ENCODE data around the gene VPS52.
"Not testable (repeated sequence)": the region's sequence is repeated elsewhere in the genome, so short reads cannot be mapped to it uniquely, and the experiment has no call there.

Gene VPS52

DNA sequence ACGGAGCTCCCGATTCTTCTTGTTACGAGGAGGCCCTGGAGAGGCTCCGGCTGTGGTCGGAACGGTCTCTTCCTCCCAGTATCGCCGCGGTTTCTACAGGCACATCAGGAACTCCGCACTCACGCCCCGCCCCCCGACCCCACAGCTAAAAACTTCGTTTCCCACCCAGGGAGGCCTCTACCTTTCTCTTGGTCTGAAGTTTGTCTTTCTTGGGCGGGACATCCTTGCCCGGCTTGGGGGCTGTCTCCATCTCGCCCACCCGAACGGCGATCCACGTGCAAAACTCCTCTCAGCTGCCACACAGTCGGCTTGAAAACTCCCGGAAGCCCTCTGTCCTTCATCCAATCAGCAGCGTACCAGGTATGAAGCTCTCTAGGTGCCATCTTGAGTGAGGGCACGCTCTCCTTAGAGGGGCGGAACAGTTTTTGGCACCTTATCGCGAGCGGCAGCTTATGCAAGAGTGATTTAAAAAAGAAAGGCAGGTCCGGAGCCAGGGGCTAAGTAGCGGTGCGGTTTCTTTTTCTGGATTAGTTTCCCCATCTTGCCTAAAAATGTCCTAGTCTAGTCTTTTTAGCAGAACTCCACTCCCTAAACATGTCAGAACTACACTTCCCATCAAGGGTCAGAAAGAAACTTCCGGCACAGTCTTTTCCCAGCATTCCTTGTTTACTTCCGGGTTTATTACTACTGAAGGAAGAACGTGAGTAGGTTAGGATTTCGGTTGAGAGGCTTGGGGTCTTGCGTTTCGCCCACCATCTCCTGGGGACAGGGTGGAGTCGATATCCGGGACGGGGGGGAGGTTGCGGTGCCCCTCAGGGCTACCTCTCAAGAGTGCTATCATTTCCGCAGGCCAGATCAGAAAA, 17.5 kb upstream of the VPS52 start, which contains the start of the genes PFDN6 and WDR46:
TSS of gene PFDN6 (plus strand) at position 681 of the 863 bp plus-strand sequence. CDS start 256 bp downstream, outside the sequence.
TSS of gene WDR46 (minus strand) at position 319 of the 863 bp plus-strand sequence. CDS start at position 250, 69 bp downstream.
- H3K36me3 ChIP-seq (ENCODE audit: control insufficient read depth in 1 of 2, insufficient read depth in 2 of 2, low read length in 2 of 2) = peaks cover 22 to 59% of the 10 kb centered on the region in 2 donors
- H3K4me3 ChIP-seq (ENCODE audit: low read depth in 1 of 2, low read length in 2 of 2) = peak within 1 kb of the TSS; percentile 97 to 99
- no peaks in the 10 kb centered on the region for H3K27me3 ChIP-seq (ENCODE audit: low read depth, low read length)
- peaks cover 14 to 23% of the 10 kb centered on the region in 2 donors for H3K4me1 ChIP-seq (ENCODE audit: control insufficient read depth in 1 of 2, insufficient read depth in 2 of 2, low read length in 2 of 2)
- no peaks in the 10 kb centered on the region for H3K9me3 ChIP-seq (ENCODE audit: control insufficient read depth in 1 of 2, low read length in 2 of 2)
- H3K27ac ChIP-seq (ENCODE audit: low read length) = peak within 1 kb of the TSS; percentile 92

DNA sequence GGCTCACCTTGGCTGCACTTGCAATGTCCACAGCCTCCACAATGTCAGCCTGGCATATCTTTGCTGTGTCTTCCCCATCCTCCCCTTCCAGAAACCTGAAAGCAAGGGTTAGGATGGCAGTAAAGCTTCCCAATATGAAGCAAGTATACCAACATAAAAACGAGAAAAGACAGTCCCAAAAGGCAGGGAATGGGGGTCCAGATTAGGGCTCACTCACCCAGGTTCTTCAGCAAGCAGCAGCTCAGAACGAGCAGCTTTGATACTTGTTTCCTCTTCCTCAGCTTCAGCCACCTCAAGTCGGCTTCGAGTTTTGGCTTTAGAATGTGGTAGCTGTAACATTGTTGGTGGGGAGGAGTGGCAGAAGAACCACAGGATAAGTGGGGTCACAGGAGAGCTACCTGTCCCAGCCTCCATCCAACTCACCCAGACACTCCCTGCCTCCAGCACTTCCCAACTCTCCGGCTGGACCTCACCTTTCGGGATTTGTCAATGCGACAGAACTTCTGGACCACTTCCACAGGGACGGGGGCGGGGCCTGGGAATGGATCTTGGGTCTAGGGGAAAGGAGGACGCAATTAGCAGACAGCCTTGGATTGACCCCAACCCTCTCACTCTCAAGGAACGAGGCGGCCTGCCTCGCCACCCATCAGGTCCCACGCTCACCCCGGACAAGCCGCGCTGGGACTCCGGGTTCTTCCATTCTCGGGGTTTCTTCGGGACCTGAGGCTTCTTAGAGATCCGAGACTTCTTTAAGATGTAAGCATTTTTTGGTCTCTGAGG, 16.7 kb upstream of the VPS52 start:
- Histone ChIP-seq H3K4me3 (ENCODE audit: low read depth in 1 of 2, low read length in 2 of 2) (peak overlapping the region; percentile 97 to 99), H3K4me1 (ENCODE audit: control insufficient read depth in 1 of 2, insufficient read depth in 2 of 2, low read length in 2 of 2) (peaks cover 14 to 23% of the 10 kb centered on the region in 2 donors), H3K36me3 (ENCODE audit: control insufficient read depth in 1 of 2, insufficient read depth in 2 of 2, low read length in 2 of 2) (peaks cover 19 to 57% of the 10 kb centered on the region in 2 donors), H3K27me3 (ENCODE audit: low read depth, low read length) (no peaks in the 10 kb centered on the region), H3K27ac (ENCODE audit: low read length) (peak overlapping the region; percentile 92), H3K9me3 (ENCODE audit: control insufficient read depth in 1 of 2, low read length in 2 of 2) (no peaks in the 10 kb centered on the region)

DNA sequence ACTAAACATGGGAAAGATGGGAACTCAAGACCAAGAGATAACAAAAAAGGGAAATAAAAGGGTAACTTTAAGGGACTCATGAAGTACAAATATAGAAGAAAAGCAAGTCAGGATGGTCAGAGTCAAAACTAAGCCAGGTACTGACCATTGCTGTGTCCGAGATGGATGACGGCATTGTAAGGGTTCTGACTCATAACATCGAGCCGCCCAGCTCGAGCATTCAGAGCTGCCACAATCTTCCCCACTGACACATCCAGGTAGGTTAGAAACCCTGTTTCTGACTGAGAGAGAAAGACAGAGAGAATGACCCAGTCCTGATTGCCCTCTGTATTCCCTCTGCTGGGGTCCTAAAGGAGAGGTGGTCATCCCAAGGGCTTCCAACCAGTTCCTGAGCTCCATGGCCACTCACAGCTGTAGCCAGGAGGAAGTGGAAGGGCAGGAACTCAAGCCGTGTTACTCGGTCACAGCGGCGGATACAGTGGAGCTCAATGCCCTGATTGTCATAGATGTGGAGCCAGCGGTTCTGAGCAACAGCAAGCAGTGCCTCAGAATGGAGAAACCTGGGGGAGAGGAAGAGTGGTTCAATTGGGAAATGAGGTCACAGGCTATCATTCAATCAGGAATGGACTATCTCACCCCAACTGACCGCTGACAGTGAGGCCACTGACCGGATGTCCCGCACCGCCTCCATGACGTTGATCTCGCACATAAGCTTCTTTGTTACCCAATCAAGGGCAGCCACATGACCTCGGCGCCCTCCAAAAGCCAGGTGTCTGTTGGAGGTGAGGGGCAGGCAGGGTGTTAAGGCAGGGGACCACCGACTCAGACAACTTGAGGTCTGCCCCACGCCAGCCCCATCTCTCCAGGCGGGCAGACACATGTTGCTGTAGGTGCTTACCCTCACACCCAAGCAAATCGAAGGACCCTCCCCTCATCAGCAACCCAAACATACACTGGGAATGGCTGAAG, 15.6 kb upstream of the VPS52 start:
- peaks cover 14 to 23% of the 10 kb centered on the region in 2 donors for H3K4me1 ChIP-seq (ENCODE audit: control insufficient read depth in 1 of 2, insufficient read depth in 2 of 2, low read length in 2 of 2)
- H3K27ac ChIP-seq (ENCODE audit: low read length) = no peak overlapping the region
- H3K36me3 ChIP-seq (ENCODE audit: control insufficient read depth in 1 of 2, insufficient read depth in 2 of 2, low read length in 2 of 2) = peaks cover 17 to 54% of the 10 kb centered on the region in 2 donors
- no peaks in the 10 kb centered on the region for H3K27me3 ChIP-seq (ENCODE audit: low read depth, low read length)
- no peaks in the 10 kb centered on the region for H3K9me3 ChIP-seq (ENCODE audit: control insufficient read depth in 1 of 2, low read length in 2 of 2)
- peak overlapping the region in 1 of 2 donors; percentile 99 for H3K4me3 ChIP-seq (ENCODE audit: low read depth in 1 of 2, low read length in 2 of 2)

DNA sequence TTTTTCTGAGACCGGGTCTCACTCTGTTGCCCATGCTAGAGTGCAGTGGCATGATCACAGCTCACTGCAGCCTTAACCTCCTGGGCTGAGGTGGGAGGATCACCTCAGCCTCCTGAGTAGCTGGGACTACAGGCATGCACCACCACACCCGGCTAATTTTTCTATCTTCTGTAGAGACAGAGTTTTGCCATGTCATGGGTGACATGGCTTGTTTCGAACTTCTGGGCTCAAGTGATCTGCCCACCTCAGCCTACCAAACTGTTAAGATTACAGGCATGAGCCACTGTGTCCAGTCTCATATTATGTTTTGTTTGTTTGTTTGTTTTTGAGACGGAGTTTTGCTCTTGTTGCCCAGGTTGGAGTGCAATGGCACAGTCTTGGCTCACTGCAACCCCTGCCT, 13.5 kb upstream of the VPS52 start:
- not testable (repeated sequence) for H3K9me3 ChIP-seq (ENCODE audit: control insufficient read depth in 1 of 2, low read length in 2 of 2); H3K27ac ChIP-seq (ENCODE audit: low read length); H3K4me3 ChIP-seq (ENCODE audit: low read depth in 1 of 2, low read length in 2 of 2); H3K27me3 ChIP-seq (ENCODE audit: low read depth, low read length)
- Histone ChIP-seq H3K4me1 (ENCODE audit: control insufficient read depth in 1 of 2, insufficient read depth in 2 of 2, low read length in 2 of 2) (peaks cover 12 to 18% of the 10 kb centered on the region in 2 donors), H3K36me3 (ENCODE audit: control insufficient read depth in 1 of 2, insufficient read depth in 2 of 2, low read length in 2 of 2) (peaks cover 18 to 58% of the 10 kb centered on the region in 2 donors)

DNA sequence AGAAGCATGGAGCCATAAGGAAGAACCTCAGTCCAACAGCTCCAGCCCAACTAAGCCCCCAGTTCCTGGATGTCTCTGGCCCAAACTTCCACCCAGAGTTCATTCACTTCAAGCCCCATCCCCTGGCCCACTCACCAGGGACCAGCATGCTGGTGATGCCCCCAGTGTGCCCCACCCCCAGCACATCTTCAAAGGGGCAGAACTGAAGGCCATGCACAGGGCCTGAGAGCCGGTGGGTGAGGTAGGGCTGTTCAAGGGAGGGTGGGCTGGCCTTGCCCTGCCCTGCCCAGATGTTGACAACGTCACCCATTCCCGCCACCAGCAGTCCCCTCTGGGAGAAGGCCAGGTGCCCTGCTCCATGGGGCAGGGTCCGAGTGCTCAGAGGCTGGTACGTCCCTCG, 8.9 kb upstream of the VPS52 start:
- H3K27ac ChIP-seq (ENCODE audit: low read length) = no peak overlapping the region
- no peaks in the 10 kb centered on the region for H3K27me3 ChIP-seq (ENCODE audit: low read depth, low read length)
- no peak overlapping the region for H3K4me3 ChIP-seq (ENCODE audit: low read depth in 1 of 2, low read length in 2 of 2)
- H3K9me3 ChIP-seq (ENCODE audit: control insufficient read depth in 1 of 2, low read length in 2 of 2) = no peaks in the 10 kb centered on the region
- H3K4me1 ChIP-seq (ENCODE audit: control insufficient read depth in 1 of 2, insufficient read depth in 2 of 2, low read length in 2 of 2) = peaks cover 4 to 37% of the 10 kb centered on the region in 2 donors
- peaks cover 17 to 68% of the 10 kb centered on the region in 2 donors for H3K36me3 ChIP-seq (ENCODE audit: control insufficient read depth in 1 of 2, insufficient read depth in 2 of 2, low read length in 2 of 2)

DNA sequence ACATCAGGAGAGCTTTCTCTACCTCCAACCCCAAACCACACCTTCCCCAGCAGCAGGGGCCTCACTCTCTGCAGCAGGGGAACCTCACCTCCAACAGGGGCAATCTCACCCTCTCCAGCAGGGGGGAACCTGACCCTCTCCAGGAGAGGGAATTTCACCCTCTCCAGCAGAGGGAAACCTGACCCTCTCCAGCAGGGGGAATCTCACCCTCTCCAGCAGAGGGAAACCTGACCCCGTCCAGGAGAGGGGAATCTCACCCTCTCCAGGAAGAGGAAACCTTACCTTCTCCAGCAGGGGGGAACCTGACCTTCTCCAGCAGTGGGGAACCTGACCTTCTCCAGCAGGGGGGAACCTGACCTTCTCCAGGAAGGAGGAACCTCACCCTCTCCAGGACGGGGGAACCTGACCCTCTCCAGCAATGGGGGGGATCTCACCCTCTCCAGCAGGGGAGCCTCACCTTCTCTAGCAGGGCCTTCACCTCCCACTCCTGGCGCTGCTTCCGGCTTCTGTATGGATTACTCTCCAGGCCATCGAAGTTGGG, 8.4 kb upstream of the VPS52 start:
- Histone ChIP-seq H3K4me3 (ENCODE audit: low read depth in 1 of 2, low read length in 2 of 2) (no peak overlapping the region), H3K9me3 (ENCODE audit: control insufficient read depth in 1 of 2, low read length in 2 of 2) (no peaks in the 10 kb centered on the region), H3K36me3 (ENCODE audit: control insufficient read depth in 1 of 2, insufficient read depth in 2 of 2, low read length in 2 of 2) (peaks cover 22 to 71% of the 10 kb centered on the region in 2 donors), H3K27ac (ENCODE audit: low read length) (no peak overlapping the region), H3K27me3 (ENCODE audit: low read depth, low read length) (no peaks in the 10 kb centered on the region), H3K4me1 (ENCODE audit: control insufficient read depth in 1 of 2, insufficient read depth in 2 of 2, low read length in 2 of 2) (peaks cover 4 to 42% of the 10 kb centered on the region in 2 donors)

DNA sequence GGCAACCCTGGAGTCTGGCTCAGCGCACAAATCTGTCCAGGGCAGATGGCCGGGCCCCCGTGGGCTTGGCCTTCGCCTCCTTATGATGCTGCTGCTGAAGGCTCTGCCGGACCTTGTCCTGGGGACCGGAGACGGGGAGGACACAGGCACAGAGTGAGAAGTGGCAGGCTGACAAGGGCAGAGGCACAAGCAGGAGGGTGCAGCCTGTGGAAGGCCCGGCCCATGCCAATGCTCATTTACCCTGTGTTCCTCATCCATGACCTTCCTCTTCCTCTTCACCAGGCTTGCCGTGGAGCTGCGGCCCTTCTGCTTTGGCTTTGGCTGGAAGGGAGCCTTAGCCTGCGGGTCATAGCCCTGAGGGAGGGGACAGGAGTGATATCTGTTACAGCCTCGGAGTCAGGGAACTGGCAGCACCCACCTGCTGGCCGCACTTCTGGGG, 7.6 kb upstream of the VPS52 start:
- peaks cover 30 to 69% of the 10 kb centered on the region in 2 donors for H3K36me3 ChIP-seq (ENCODE audit: control insufficient read depth in 1 of 2, insufficient read depth in 2 of 2, low read length in 2 of 2)
- H3K4me3 ChIP-seq (ENCODE audit: low read depth in 1 of 2, low read length in 2 of 2) = no peak overlapping the region
- H3K9me3 ChIP-seq (ENCODE audit: control insufficient read depth in 1 of 2, low read length in 2 of 2) = no peaks in the 10 kb centered on the region
- H3K27me3 ChIP-seq (ENCODE audit: low read depth, low read length) = no peaks in the 10 kb centered on the region
- H3K27ac ChIP-seq (ENCODE audit: low read length) = no peak overlapping the region
- peaks cover 4 to 50% of the 10 kb centered on the region in 2 donors for H3K4me1 ChIP-seq (ENCODE audit: control insufficient read depth in 1 of 2, insufficient read depth in 2 of 2, low read length in 2 of 2)

DNA sequence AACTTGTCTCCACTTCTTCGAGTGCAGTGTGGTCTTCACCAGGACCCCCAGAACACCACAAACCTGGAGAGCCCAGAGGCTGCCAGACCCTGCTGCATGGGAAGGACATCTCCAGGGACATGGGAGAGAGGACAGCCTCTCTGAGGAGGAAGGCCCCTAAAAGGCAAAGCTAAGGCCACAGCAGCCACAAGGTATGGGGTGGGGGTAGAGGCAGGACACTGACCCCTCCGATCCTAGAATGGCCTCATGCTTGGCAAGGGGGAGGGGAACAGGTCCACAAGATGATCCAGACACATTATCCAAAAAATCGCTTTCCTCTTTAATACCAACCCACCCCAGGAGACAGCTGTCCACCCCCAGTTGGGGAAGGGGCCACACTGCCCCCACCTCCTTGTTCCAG, 7.1 kb upstream of the VPS52 start:
- Histone ChIP-seq H3K4me1 (ENCODE audit: control insufficient read depth in 1 of 2, insufficient read depth in 2 of 2, low read length in 2 of 2) (peaks cover 4 to 55% of the 10 kb centered on the region in 2 donors), H3K36me3 (ENCODE audit: control insufficient read depth in 1 of 2, insufficient read depth in 2 of 2, low read length in 2 of 2) (peaks cover 32 to 66% of the 10 kb centered on the region in 2 donors)

DNA sequence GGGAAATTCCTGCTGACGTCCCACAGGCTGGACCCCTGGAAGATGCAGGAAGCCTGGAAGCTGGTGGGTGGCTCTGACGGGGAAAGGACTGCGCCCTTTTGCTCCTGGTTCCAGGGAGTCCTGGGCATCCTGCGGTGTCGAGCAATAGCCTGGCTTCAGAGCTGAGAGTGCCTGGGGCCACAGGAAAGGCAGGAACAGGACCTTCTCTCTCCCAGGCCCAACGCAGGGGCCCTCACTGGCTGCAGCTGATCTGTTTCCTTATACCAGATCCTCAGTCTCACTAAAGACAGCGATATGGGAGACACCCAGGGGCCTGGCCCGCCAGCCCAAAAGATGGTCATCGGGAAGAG, 6.7 kb upstream of the VPS52 start:
- H3K4me3 ChIP-seq (ENCODE audit: low read depth in 1 of 2, low read length in 2 of 2) = no peak overlapping the region
- H3K36me3 ChIP-seq (ENCODE audit: control insufficient read depth in 1 of 2, insufficient read depth in 2 of 2, low read length in 2 of 2) = peaks cover 32 to 62% of the 10 kb centered on the region in 2 donors
- peaks cover 6 to 59% of the 10 kb centered on the region in 2 donors for H3K4me1 ChIP-seq (ENCODE audit: control insufficient read depth in 1 of 2, insufficient read depth in 2 of 2, low read length in 2 of 2)
- H3K27ac ChIP-seq (ENCODE audit: low read length) = no peak overlapping the region
- no peaks in the 10 kb centered on the region for H3K9me3 ChIP-seq (ENCODE audit: control insufficient read depth in 1 of 2, low read length in 2 of 2)
- H3K27me3 ChIP-seq (ENCODE audit: low read depth, low read length) = no peaks in the 10 kb centered on the region

More for the DNA sequence above, 7.1 kb upstream of the VPS52 start:
- no peak overlapping the region for H3K4me3 ChIP-seq (ENCODE audit: low read depth in 1 of 2, low read length in 2 of 2)
- H3K27me3 ChIP-seq (ENCODE audit: low read depth, low read length) = no peaks in the 10 kb centered on the region
- no peak overlapping the region for H3K27ac ChIP-seq (ENCODE audit: low read length)
- no peaks in the 10 kb centered on the region for H3K9me3 ChIP-seq (ENCODE audit: control insufficient read depth in 1 of 2, low read length in 2 of 2)

DNA sequence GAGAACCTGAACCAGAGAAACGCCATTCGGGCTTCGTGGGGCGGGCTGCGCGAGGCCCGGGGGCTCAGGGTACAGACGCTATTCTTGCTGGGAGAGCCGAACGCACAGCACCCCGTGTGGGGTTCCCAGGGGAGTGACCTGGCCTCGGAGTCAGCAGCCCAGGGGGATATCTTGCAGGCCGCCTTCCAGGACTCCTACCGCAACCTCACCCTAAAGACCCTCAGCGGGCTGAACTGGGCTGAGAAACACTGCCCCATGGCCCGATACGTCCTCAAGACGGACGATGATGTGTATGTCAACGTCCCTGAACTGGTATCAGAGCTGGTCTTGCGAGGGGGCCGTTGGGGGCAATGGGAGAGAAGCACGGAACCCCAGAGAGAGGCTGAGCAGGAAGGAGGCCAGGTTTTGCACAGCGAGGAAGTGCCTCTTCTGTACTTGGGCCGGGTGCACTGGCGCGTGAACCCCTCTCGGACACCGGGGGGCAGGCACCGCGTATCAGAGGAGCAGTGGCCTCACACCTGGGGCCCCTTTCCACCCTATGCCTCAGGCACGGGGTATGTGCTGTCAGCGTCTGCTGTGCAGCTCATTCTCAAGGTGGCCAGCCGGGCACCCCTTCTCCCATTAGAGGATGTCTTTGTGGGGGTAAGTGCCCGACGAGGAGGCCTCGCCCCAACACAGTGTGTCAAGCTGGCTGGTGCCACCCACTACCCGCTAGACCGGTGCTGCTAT, 6.2 kb upstream of the VPS52 start:
- peak overlapping the region; percentile 74 for H3K27ac ChIP-seq (ENCODE audit: low read length)
- H3K27me3 ChIP-seq (ENCODE audit: low read depth, low read length) = no peaks in the 10 kb centered on the region
- H3K4me1 ChIP-seq (ENCODE audit: control insufficient read depth in 1 of 2, insufficient read depth in 2 of 2, low read length in 2 of 2) = peaks cover 11 to 64% of the 10 kb centered on the region in 2 donors
- peak overlapping the region; percentile 68 to 85 for H3K4me3 ChIP-seq (ENCODE audit: low read depth in 1 of 2, low read length in 2 of 2)
- peaks cover 36 to 62% of the 10 kb centered on the region in 2 donors for H3K36me3 ChIP-seq (ENCODE audit: control insufficient read depth in 1 of 2, insufficient read depth in 2 of 2, low read length in 2 of 2)
- no peaks in the 10 kb centered on the region for H3K9me3 ChIP-seq (ENCODE audit: control insufficient read depth in 1 of 2, low read length in 2 of 2)

Data from muscle layer of duodenum (tissue), 2 donors.